ENCODE data around the gene CCDC3.

CCDC3 gene

DNA sequence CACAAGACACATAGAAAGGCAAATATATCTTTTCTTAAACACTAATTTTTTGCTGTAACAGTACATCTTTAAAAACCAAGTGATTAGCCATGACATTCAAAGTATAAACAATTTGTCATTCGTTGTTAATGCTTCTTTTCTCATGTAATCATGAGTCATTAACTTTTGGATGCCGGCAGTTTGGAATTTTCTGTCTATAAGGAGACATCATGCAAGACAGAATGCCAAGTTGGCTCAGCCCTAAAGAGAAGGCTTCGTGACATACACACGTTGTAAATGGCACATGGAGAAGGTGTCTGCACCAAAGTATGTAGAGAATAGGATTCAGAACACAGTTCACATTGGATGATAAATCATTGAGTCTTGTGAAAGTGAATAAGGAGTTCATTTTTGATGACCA is 35.9 kb downstream of the CCDC3 start:
- no peaks in the 10 kb centered on the region for H3K36me3 ChIP-seq (ENCODE audit: control insufficient read depth, insufficient read depth, low read length)
- no peak for DNase-seq (ENCODE audit: low read depth, low spot score)
- H3K27ac ChIP-seq (ENCODE audit: low read length) = no peak overlapping the region
- no peaks in the 10 kb centered on the region for H3K4me1 ChIP-seq (ENCODE audit: control insufficient read depth, insufficient read depth, low read length)
- no peaks in the 10 kb centered on the region for H3K27me3 ChIP-seq (ENCODE audit: control insufficient read depth, insufficient read depth, low read length)
- no peak overlapping the region for H3K4me3 ChIP-seq (ENCODE audit: low read length)
- H3K9me3 ChIP-seq (ENCODE audit: control insufficient read depth, insufficient read depth, low read length) = no peaks in the 10 kb centered on the region
- no CpG with 5 or more reads among the region's 4 CpGs for WGBS (ENCODE audit: insufficient coverage, insufficient read length)

DNA sequence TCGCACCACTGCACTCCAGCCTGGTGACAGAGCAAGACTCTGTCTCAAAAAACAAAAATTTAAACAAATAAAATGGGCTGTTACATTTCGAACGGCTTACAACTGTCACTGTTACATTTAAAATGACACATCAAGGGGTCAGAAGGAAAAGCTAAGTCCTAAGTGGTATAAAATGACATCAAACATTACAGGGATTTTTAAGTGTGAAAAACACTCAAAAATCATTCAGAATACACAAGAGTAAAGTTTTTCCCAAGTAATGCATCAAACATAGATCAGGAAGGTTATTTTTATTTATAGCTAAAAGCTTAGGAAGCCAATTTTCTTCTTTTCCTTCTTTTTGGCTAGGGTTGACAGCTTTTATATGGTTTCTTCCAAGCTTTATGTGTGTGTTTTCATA is 39.0 kb downstream of the CCDC3 start:
- no peaks in the 10 kb centered on the region for H3K36me3 ChIP-seq (ENCODE audit: control insufficient read depth, insufficient read depth, low read length)
- H3K4me3 ChIP-seq (ENCODE audit: low read length) = no peak overlapping the region
- H3K9me3 ChIP-seq (ENCODE audit: control insufficient read depth, insufficient read depth, low read length) = no peaks in the 10 kb centered on the region
- no peaks in the 10 kb centered on the region for H3K27me3 ChIP-seq (ENCODE audit: control insufficient read depth, insufficient read depth, low read length)
- no peak overlapping the region for H3K27ac ChIP-seq (ENCODE audit: low read length)
- H3K4me1 ChIP-seq (ENCODE audit: control insufficient read depth, insufficient read depth, low read length) = no peaks in the 10 kb centered on the region
- no peak for DNase-seq (ENCODE audit: low read depth, low spot score)
- no CpG with 5 or more reads among the region's 3 CpGs for WGBS (ENCODE audit: insufficient coverage, insufficient read length)

DNA sequence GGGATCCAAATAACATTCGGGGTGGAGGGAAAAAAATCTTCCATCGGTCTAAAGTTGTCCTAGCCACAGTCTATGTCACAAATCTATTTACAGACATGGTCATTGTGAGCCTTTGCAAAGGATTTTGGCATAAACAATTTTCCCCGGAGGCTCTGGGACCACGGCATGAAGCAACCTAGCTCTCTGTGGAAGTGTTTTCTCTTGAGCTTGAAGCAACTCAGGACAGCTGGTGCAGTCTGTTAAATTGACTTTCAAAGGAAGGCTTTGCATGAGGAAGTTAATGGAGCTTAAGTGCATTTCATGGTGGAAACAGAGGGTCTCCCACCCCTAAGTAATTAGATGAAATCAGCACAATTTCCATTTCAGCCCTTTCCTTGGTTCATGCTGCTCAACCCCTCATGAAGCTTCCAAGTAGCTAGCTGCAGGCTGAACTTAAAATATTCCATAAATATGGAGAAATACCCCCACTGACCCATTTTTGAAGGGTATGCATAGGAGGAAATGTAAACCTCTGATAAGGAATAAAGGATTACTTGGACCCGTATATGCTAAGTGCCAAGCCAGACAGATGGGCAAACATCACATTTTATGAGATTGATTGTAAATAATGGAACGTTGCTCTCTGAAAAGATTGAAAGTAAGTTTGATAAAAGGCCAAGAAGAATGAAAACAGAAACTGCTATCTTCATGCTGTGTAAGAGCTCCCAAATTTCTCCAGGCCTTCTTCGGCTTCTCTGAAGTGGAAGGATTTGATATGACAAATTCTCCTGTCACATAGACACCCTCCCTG is 39.9 kb downstream of the CCDC3 start:
- Histone ChIP-seq H3K4me1 (ENCODE audit: control insufficient read depth, insufficient read depth, low read length) (no peaks in the 10 kb centered on the region), H3K4me3 (ENCODE audit: low read length) (no peak overlapping the region), H3K9me3 (ENCODE audit: control insufficient read depth, insufficient read depth, low read length) (no peaks in the 10 kb centered on the region), H3K27ac (ENCODE audit: low read length) (no peak overlapping the region), H3K27me3 (ENCODE audit: control insufficient read depth, insufficient read depth, low read length) (no peaks in the 10 kb centered on the region), H3K36me3 (ENCODE audit: control insufficient read depth, insufficient read depth, low read length) (no peaks in the 10 kb centered on the region)
- no CpG with 5 or more reads among the region's 7 CpGs for WGBS (ENCODE audit: insufficient coverage, insufficient read length)
- no peak for DNase-seq (ENCODE audit: low read depth, low spot score)

DNA sequence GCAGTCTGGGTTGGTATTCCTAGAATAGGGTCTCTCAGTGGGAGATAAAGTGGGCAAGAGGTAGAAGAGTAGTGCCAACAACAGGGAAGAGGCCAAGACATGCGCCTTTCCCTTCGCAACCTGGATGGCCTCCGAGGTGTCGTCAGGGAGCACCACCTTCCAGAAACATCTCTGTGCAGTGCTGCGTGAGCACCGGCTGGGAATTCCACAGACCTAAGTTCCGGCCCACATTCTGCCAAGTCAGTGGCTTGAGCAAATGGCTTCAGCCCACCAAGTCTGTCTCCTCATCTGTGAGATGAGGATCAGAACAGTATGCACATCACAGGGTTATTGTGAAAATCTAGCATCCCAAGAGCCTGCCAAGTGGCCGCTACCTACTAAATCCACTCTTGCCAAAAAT is 40.6 kb downstream of the CCDC3 start:
- no CpG with 5 or more reads among the region's 8 CpGs for WGBS (ENCODE audit: insufficient coverage, insufficient read length)
- DNase-seq (ENCODE audit: low read depth, low spot score) = no peak
- Histone ChIP-seq H3K27me3 (ENCODE audit: control insufficient read depth, insufficient read depth, low read length) (no peaks in the 10 kb centered on the region), H3K9me3 (ENCODE audit: control insufficient read depth, insufficient read depth, low read length) (no peaks in the 10 kb centered on the region), H3K4me1 (ENCODE audit: control insufficient read depth, insufficient read depth, low read length) (no peaks in the 10 kb centered on the region), H3K27ac (ENCODE audit: low read length) (no peak overlapping the region), H3K36me3 (ENCODE audit: control insufficient read depth, insufficient read depth, low read length) (no peaks in the 10 kb centered on the region), H3K4me3 (ENCODE audit: low read length) (no peak overlapping the region)

DNA sequence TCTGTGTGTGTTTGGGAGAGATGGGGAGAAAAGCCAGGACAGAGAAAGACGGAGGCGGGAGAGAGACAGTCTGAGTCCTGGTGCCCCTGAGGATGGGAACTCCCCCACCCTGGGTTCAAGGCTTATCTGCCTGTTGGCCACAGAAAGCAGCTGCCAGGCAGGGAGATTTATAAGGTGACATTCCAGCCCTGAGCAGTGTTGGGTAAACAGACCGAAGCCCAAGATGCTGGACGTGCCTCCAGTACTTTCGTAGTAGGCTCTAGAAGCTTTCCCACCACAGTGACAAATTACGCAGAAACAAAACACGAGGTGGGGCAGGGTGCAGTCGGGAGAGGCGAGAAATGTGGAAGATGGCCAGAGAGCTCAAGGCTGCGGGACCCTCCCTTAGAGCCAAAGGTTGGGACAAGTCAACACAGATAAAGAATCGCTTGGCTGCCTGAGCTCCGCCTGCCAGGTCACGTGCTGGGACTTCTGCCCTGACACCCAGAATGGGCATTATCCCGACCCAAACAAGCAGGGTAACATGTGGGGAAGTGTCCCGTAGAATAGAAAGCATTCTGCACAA is 41.1 kb downstream of the CCDC3 start:
- Histone ChIP-seq H3K4me1 (ENCODE audit: control insufficient read depth, insufficient read depth, low read length) (no peaks in the 10 kb centered on the region), H3K9me3 (ENCODE audit: control insufficient read depth, insufficient read depth, low read length) (no peaks in the 10 kb centered on the region), H3K36me3 (ENCODE audit: control insufficient read depth, insufficient read depth, low read length) (no peaks in the 10 kb centered on the region), H3K27me3 (ENCODE audit: control insufficient read depth, insufficient read depth, low read length) (no peaks in the 10 kb centered on the region), H3K27ac (ENCODE audit: low read length) (no peak overlapping the region), H3K4me3 (ENCODE audit: low read length) (no peak overlapping the region)
- WGBS (ENCODE audit: insufficient coverage, insufficient read length) = no CpG with 5 or more reads among the region's 15 CpGs
- no peak for DNase-seq (ENCODE audit: low read depth, low spot score)

DNA sequence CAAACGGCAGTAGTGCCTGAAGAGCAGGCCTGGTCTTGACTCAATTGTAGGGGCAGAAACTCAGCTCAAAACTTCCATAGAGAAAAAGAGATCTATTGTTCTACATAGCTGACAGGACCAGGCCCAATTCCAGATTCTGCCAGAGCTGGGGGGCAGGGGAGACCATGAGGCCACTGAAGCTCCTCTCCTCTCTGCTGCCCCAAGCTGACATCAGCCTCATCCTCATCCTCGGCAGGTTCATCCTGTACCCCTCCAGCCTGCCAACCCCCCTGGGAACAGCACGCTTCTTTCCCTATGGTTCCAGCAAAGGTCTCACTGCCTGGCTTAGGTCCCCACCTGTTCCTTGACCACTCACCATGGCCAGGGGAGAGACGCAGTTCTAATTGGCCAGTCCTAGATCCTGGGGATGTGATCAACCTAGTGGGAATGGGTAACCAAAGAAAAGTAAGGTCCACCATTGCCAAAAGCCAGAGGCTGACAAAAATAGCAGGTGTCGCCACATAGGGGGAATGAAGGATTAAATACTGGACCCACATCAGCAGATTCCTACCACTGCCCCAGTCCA is 42.9 kb downstream of the CCDC3 start:
- Histone ChIP-seq H3K27me3 (ENCODE audit: control insufficient read depth, insufficient read depth, low read length) (no peaks in the 10 kb centered on the region), H3K4me1 (ENCODE audit: control insufficient read depth, insufficient read depth, low read length) (no peaks in the 10 kb centered on the region), H3K27ac (ENCODE audit: low read length) (no peak overlapping the region), H3K9me3 (ENCODE audit: control insufficient read depth, insufficient read depth, low read length) (no peaks in the 10 kb centered on the region), H3K4me3 (ENCODE audit: low read length) (no peak overlapping the region), H3K36me3 (ENCODE audit: control insufficient read depth, insufficient read depth, low read length) (no peaks in the 10 kb centered on the region)
- no peak for DNase-seq (ENCODE audit: low read depth, low spot score)
- no CpG with 5 or more reads among the region's 5 CpGs for WGBS (ENCODE audit: insufficient coverage, insufficient read length)

DNA sequence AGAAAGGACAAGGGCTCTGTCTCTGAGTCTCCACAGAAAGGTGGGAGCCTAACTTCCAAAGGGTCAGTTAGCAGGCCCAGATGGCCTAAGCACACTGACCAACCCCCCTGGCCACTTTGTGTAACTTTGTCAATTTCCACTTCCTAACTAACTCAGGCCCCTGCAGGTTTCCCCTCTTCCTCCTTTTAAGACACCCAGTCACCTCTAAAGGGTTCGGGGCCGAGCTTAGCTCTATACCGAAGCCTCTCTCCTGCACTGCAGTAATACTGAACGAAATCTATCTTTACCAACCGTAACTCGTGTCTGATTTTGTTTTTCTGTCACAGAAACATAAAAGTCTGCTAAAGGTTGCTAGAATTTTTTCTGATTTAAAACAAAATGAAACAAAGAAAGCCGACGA is 44.4 kb downstream of the CCDC3 start:
- no peaks in the 10 kb centered on the region for H3K9me3 ChIP-seq (ENCODE audit: control insufficient read depth, insufficient read depth, low read length)
- no peak overlapping the region for H3K27ac ChIP-seq (ENCODE audit: low read length)
- H3K4me1 ChIP-seq (ENCODE audit: control insufficient read depth, insufficient read depth, low read length) = no peaks in the 10 kb centered on the region
- no peaks in the 10 kb centered on the region for H3K36me3 ChIP-seq (ENCODE audit: control insufficient read depth, insufficient read depth, low read length)
- no peaks in the 10 kb centered on the region for H3K27me3 ChIP-seq (ENCODE audit: control insufficient read depth, insufficient read depth, low read length)
- WGBS (ENCODE audit: insufficient coverage, insufficient read length) = no CpG with 5 or more reads among the region's 8 CpGs
- no peak overlapping the region for H3K4me3 ChIP-seq (ENCODE audit: low read length)
- no peak for DNase-seq (ENCODE audit: low read depth, low spot score)

DNA sequence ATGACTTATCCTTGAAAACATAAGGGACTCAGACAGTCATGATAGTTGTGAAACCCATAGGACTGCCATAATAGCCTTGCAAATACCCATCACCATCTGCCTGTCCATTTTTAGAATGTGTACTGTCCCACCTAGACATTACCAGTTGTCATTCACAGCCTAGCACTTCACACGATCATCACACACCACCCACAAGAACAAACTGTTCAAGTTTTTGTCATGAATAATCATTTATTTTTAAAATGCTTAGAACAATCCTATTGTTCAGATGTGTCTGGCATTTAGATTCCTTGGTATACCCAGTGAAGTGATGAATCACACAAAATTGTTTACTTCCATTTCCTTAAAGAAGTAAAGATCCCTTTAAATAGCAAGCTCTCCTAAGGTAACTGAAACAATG is 46.6 kb downstream of the CCDC3 start:
- H3K27ac ChIP-seq (ENCODE audit: low read length) = no peak overlapping the region
- DNase-seq (ENCODE audit: low read depth, low spot score) = no peak
- H3K27me3 ChIP-seq (ENCODE audit: control insufficient read depth, insufficient read depth, low read length) = no peaks in the 10 kb centered on the region
- H3K4me1 ChIP-seq (ENCODE audit: control insufficient read depth, insufficient read depth, low read length) = 0 out of 2 replicates have a peak, but pooled peaks cover under 1% of the 10 kb centered on the region
- H3K9me3 ChIP-seq (ENCODE audit: control insufficient read depth, insufficient read depth, low read length) = no peaks in the 10 kb centered on the region; the same call in 1 of the 2 replicates
- no peak overlapping the region for H3K4me3 ChIP-seq (ENCODE audit: low read length)
- no peaks in the 10 kb centered on the region for H3K36me3 ChIP-seq (ENCODE audit: control insufficient read depth, insufficient read depth, low read length)
- no CpG with 5 or more reads among the region's 1 CpG for WGBS (ENCODE audit: insufficient coverage, insufficient read length)

DNA sequence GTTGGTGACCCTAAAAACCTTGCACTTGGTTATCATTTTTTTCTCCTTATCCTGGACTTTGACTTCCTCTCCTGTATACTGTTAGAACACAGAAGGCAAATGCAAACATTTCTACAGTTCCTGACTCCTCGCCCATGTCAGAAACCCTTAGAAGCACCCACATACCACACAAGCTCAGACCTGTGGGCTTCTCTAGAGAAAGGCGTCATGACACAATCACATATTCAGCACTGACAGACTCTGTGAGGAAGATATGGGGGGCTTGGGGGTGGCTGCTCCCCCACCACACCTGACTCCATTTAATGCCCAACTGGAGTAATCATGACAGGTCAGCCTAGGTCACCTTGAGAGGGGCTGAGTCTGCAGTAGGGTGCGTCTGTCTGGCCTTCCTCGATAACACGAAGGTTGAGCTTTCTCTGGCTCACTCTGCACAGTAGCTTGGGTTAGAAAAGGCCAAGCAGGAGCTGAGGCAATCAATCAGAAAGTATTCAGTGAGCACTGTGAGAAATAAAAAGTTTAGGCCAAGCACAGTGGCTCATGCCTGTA is 50.9 kb downstream of the CCDC3 start:
- Histone ChIP-seq H3K36me3 (ENCODE audit: control insufficient read depth, insufficient read depth, low read length) (no peaks in the 10 kb centered on the region), H3K4me1 (ENCODE audit: control insufficient read depth, insufficient read depth, low read length) (0 out of 2 replicates have a peak, but pooled peaks cover 2% of the 10 kb centered on the region), H3K27me3 (ENCODE audit: control insufficient read depth, insufficient read depth, low read length) (no peaks in the 10 kb centered on the region), H3K27ac (ENCODE audit: low read length) (no peak overlapping the region), H3K9me3 (ENCODE audit: control insufficient read depth, insufficient read depth, low read length) (no peaks in the 10 kb centered on the region; the same call in 1 of the 2 replicates), H3K4me3 (ENCODE audit: low read length) (no peak overlapping the region)
- no peak for DNase-seq (ENCODE audit: low read depth, low spot score)
- WGBS (ENCODE audit: insufficient coverage, insufficient read length) = no CpG with 5 or more reads among the region's 5 CpGs

DNA sequence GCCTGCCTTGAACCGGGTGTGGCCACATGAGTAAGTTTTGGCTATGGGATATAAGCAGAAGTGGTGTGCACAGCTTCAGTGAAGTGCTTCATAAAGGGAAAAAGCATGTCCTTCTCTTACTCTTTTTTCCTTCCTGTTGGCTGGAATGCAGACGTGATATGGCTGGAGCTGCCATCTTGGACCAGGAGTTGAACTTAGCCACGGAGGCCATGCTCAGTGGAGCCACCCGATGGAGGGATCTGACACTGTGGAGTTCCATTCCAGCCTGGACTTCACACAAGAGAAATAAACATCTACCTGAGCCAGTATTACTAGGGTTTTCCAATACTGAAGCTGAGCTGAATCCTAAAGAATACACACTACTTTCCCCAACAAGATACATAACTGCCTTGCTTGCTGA is 52.3 kb downstream of the CCDC3 start:
- Histone ChIP-seq H3K9me3 (ENCODE audit: control insufficient read depth, insufficient read depth, low read length) (no peaks in the 10 kb centered on the region; the same call in 1 of the 2 replicates), H3K4me1 (ENCODE audit: control insufficient read depth, insufficient read depth, low read length) (0 out of 2 replicates have a peak, but pooled peaks cover 2% of the 10 kb centered on the region), H3K27ac (ENCODE audit: low read length) (no peak overlapping the region), H3K36me3 (ENCODE audit: control insufficient read depth, insufficient read depth, low read length) (no peaks in the 10 kb centered on the region), H3K4me3 (ENCODE audit: low read length) (no peak overlapping the region), H3K27me3 (ENCODE audit: control insufficient read depth, insufficient read depth, low read length) (no peaks in the 10 kb centered on the region)
- DNase-seq (ENCODE audit: low read depth, low spot score) = no peak
- no CpG with 5 or more reads among the region's 4 CpGs for WGBS (ENCODE audit: insufficient coverage, insufficient read length)
